Upper lobe of left lung (tissue), 4 donors: ENCODE data around the gene CCDC57.

Experiments
- CTCF ChIP-seq, 6 experiments: fragments of 450-650 bp in 4 of 6; fragments of 200-600 bp in 2 of 6; sonication (generic) in 2 of 6; IDR thresholded peaks; one replicate each; pipeline ENCODE4 v1.5.1; 2016 to 2019; ENCODE audit warnings: antibody characterized with exemption in 6 of 6
- EP300 ChIP-seq, 4 donors: sonication (generic); formaldehyde crosslinking; IDR thresholded peaks; one replicate each; pipeline ENCODE4 v1.5.1; 2017; ENCODE audit warnings: antibody characterized with exemption in 4 of 4, control low read depth in 2 of 4
- POLR2A ChIP-seq, 4 donors: fragments of 450-650 bp; IDR thresholded peaks; one replicate each; pipeline ENCODE4 v1.5.1; 2016 to 2017; ENCODE audit warnings: antibody characterized with exemption in 4 of 4, mild to moderate bottlenecking in 2 of 4
- POLR2AphosphoS5 ChIP-seq, 2 donors: sonication (generic); formaldehyde crosslinking; IDR thresholded peaks; one replicate each; pipeline ENCODE4 v1.5.1; 2017; ENCODE audit warnings: antibody characterized with exemption in 2 of 2

GRCh38 chr17:82058855-82059249 is 153.8 kb downstream of the CCDC57 start:
- TF ChIP-seq POLR2A (IDR thresholded peaks at IDR 0.05) (no peak), CTCF (IDR thresholded peaks at IDR 0.05) (no peak), POLR2AphosphoS5 (IDR thresholded peaks at IDR 0.05) (no peak), EP300 (IDR thresholded peaks at IDR 0.05) (no peak)
